MCF 10A (cell line): ENCODE data around the gene IFFO2. TPM values are rescaled to one million over a fixed set of nuclear protein-coding genes. Genes with fewer than 3 reads are reported as not detected.

Experiments
- BruUV-seq: library from RNA; stranded (reverse); fragments of 400-500 nt; replicated peaks from 2 replicates; lab custom pipeline; 2021; lab: Mats Ljungman, UMichigan
- CTCF ChIA-PET: fragments of 300-600 bp; sonication (Branson Sonifier 250); formaldehyde crosslinking; extraction: SDS; loops from one replicate; lab custom pipeline; 2021; ENCODE audit warnings: antibody characterized with exemption, inconsistent platforms; lab: Yijun Ruan, JAX
- POLR2A ChIA-PET: fragments of 300-600, 350-650 bp; sonication (Branson Sonifier 250); formaldehyde crosslinking; extraction: SDS; loops from one replicate; lab custom pipeline; 2020; ENCODE audit warnings: antibody characterized with exemption, inconsistent platforms; lab: Yijun Ruan, JAX
- DNase-seq: peaks from one replicate; pipeline ENCODE4 v3.0.0-alpha.2; 2018; ENCODE audit not compliant: unreplicated experiment
- H3K27ac Mint-ChIP-seq: one replicate; pipeline ENCODE4 v1.8.0; 2022; ENCODE audit warnings: mild to moderate bottlenecking, low read depth, mixed read lengths; ENCODE audit not compliant: unreplicated experiment
- H3K27me3 Mint-ChIP-seq: one replicate; pipeline ENCODE4 v1.8.0; 2022; ENCODE audit warnings: mixed read lengths; ENCODE audit not compliant: insufficient read depth, unreplicated experiment
- H3K36me3 Mint-ChIP-seq: one replicate; pipeline ENCODE4 v1.8.0; 2022; ENCODE audit warnings: mild to moderate bottlenecking, moderate library complexity, mixed read lengths; ENCODE audit not compliant: insufficient read depth, unreplicated experiment
- H3K4me1 Mint-ChIP-seq: one replicate; pipeline ENCODE4 v1.8.0; 2022; ENCODE audit warnings: mixed read lengths; ENCODE audit not compliant: insufficient read depth, unreplicated experiment
- H3K4me3 Mint-ChIP-seq: one replicate; pipeline ENCODE4 v1.8.0; 2022; ENCODE audit warnings: mild to moderate bottlenecking, moderate library complexity, mixed read lengths; ENCODE audit not compliant: unreplicated experiment
- H3K9me3 Mint-ChIP-seq: one replicate; pipeline ENCODE4 v1.8.0; 2022; ENCODE audit warnings: mixed read lengths; ENCODE audit not compliant: unreplicated experiment
- intact Hi-C: fragments of 100-400 bp; cut with micrococcal nuclease; formaldehyde crosslinking; loops from 2 replicates; pipeline ENCODE4 v1.14.1; 2022
- total RNA-seq: library from RNA; stranded (reverse); gene quantifications from 2 replicates; pipeline ENCODE4 v1.2.3, GENCODE V29; 2022
- TF ChIP-seq, protein P1 (sequence below): fragments of 200-600 bp; IDR thresholded peaks from one replicate; pipeline ENCODE4 v1.8.0; 2022; ENCODE audit warnings: antibody characterized with exemption, mild to moderate bottlenecking; ENCODE audit not compliant: unreplicated experiment

IFFO2 gene
- total RNA-seq, 1 experiment from 2014 or later: 21.0 TPM

- Mint-ChIP-seq H3K4me3 (no peak overlapping the region), H3K4me1 (no peaks in the 10 kb centered on the region)
Observed at GRCh38 chr1:18977428-18977827, 21.0 kb upstream of the IFFO2 start.

DNA sequence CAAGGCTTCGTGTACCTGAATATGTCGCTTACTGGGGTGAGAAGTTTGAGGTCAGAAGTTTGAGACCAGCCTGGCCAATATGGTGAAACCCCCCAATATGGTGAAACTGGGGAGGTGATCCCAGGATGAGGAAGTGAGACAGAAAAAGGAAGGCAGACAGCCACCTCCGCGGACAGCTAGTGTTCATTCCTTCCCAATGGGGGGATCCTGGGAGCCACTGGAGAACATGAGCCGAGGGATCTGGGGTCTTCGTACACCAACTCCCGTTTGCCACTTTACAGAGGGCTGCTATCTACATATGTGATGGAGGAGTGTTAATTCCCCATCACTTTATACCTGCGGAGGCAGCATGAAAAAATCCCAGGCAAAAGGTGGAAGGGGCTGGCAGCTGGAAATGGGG lies 19.6 kb upstream of the IFFO2 start:
- H3K4me3 Mint-ChIP-seq: no peak overlapping the region
- intact Hi-C loops: loop anchor here (5.0 kb wide), 1 partner anchor 36 kb away; no protein-coding TSS in a partner anchor
- H3K9me3 Mint-ChIP-seq: peaks cover 14% of the 10 kb centered on the region
- BruUV-seq: no TSS peak
- DNase-seq: no peak
- no peak overlapping the region for H3K27ac Mint-ChIP-seq
- POLR2A ChIA-PET: no interaction called here
- H3K27me3 Mint-ChIP-seq: peaks cover 4% of the 10 kb centered on the region
- H3K36me3 Mint-ChIP-seq: no peaks in the 10 kb centered on the region
- TF ChIP-seq, protein P1, sequence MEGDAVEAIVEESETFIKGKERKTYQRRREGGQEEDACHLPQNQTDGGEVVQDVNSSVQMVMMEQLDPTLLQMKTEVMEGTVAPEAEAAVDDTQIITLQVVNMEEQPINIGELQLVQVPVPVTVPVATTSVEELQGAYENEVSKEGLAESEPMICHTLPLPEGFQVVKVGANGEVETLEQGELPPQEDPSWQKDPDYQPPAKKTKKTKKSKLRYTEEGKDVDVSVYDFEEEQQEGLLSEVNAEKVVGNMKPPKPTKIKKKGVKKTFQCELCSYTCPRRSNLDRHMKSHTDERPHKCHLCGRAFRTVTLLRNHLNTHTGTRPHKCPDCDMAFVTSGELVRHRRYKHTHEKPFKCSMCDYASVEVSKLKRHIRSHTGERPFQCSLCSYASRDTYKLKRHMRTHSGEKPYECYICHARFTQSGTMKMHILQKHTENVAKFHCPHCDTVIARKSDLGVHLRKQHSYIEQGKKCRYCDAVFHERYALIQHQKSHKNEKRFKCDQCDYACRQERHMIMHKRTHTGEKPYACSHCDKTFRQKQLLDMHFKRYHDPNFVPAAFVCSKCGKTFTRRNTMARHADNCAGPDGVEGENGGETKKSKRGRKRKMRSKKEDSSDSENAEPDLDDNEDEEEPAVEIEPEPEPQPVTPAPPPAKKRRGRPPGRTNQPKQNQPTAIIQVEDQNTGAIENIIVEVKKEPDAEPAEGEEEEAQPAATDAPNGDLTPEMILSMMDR: no peak
- CTCF ChIA-PET: no interaction called here
- no peaks in the 10 kb centered on the region for H3K4me1 Mint-ChIP-seq

More at GRCh38 chr1:18977428-18977827, 21.0 kb upstream of the IFFO2 start:
- H3K36me3 Mint-ChIP-seq: no peaks in the 10 kb centered on the region
- H3K9me3 Mint-ChIP-seq: peaks cover 27% of the 10 kb centered on the region
- peaks cover 17% of the 10 kb centered on the region for H3K27me3 Mint-ChIP-seq
- DNase-seq: no peak
- ChIA-PET POLR2A (no interaction called here), CTCF (no interaction called here)
- no peak overlapping the region for H3K27ac Mint-ChIP-seq
- no TSS peak for BruUV-seq
- intact Hi-C loops: loop anchor here (5.0 kb wide), 1 partner anchor 35 kb away; no protein-coding TSS in a partner anchor
- TF ChIP-seq, protein P1: no peak

DNA sequence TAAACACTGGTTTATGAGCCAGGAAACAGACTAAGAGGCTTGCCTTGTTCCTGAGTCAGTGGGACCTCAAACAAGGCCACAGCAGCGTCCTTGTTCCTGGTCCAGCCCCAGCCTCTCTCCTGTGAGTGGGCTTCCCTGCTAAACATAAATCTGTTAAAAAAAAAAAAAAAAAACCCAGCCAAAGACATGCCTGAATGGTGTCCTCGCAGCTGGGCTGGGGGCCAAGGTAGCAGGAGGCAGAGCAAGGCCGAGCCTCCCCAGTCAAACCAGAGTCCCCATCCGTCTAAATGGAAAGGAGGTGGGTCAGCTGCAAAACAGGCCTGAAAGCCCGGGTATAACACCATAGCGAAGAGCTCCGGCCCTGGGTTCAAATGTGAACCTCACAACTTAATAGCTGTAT lies 18.1 kb upstream of the IFFO2 start:
- Mint-ChIP-seq H3K36me3 (no peaks in the 10 kb centered on the region), H3K4me1 (no peaks in the 10 kb centered on the region), H3K4me3 (no peak overlapping the region), H3K27ac (no peak overlapping the region), H3K9me3 (peaks cover under 1% of the 10 kb centered on the region), H3K27me3 (no peaks in the 10 kb centered on the region)
- ChIA-PET CTCF (interaction anchor here (0.5 to 0.8 kb wide), 4 partner anchors 15 to 117 kb away, joined by 3 read pairs; no protein-coding TSS in a partner anchor), POLR2A (interaction anchor here (1.0 to 1.2 kb wide), 2 partner anchors 11 to 12 kb away, joined by 3 to 4 read pairs; no protein-coding TSS in a partner anchor)
- intact Hi-C loops: loop anchor here (5.0 kb wide), 2 partner anchors 38 to 123 kb away; no protein-coding TSS in a partner anchor
- DNase-seq: no peak
- TF ChIP-seq, protein P1: no peak
- BruUV-seq: no TSS peak

DNA sequence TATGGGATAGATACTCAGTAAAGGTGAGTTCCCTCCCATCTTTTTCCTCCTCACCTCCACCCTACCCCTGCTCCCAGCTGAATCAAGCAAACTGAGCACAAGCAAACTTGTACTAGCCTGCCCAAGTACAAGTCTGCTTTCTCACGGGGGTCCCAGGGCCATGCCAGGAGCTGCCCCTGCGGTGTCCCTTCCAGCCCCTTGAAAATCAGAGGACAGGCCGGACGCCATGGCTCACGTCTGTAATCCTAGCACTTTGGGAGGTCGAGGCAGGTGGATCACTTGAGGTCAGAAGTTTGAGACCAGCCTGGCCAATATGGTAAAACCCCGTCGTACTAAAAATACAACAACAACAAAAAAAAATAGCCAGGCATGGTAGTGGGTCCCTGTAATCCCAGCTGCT lies 17.5 kb upstream of the IFFO2 start:
- POLR2A ChIA-PET: interaction anchor here (1.0 to 1.3 kb wide), 2 partner anchors 8 to 12 kb away, joined by 3 to 4 read pairs; no protein-coding TSS in a partner anchor
- intact Hi-C loops: loop anchor here (5.0 kb wide), 1 partner anchor 123 kb away; no protein-coding TSS in a partner anchor
- Mint-ChIP-seq H3K27me3 (no peaks in the 10 kb centered on the region), H3K9me3 (no peaks in the 10 kb centered on the region), H3K36me3 (no peaks in the 10 kb centered on the region), H3K4me1 (no peaks in the 10 kb centered on the region), H3K27ac (no peak overlapping the region), H3K4me3 (no peak overlapping the region)
- CTCF ChIA-PET: interaction anchor here (2.2 kb wide), 1 partner anchor 11 kb away, joined by 6 read pairs; no protein-coding TSS in a partner anchor
- no peak for DNase-seq
- TF ChIP-seq, protein P1: no peak
- BruUV-seq: no TSS peak
